ENCODE measurements around the gene INPP5J.

GRCh38 chr22:31075961-31076360 lies 46.8 kb upstream of the INPP5J start:
- TF ChIP-seq GATA2 (IDR thresholded peaks at IDR 0.05; ENCODE audit: low read depth, low read length) (no peak), GATA3 (IDR thresholded peaks at IDR 0.05; ENCODE audit: low read depth, low read length) (no peak)

Data from SH-SY5Y (cell line).